PC-3 (cell line): ENCODE data around the gene MELK. TPM values are rescaled to one million over a fixed set of nuclear protein-coding genes. Genes with fewer than 3 reads are reported as not detected.

ENCODE experiments used
- ATAC-seq: fragments of 200-7000 bp; cut with Tn5 transposase; 2 replicates; pipeline ENCODE4 v1.9.1; 2020; ENCODE audit warnings: mild to moderate bottlenecking, moderate library complexity
- BruUV-seq: library from RNA; stranded (reverse); fragments of 400-500 nt; replicated peaks from 2 replicates; lab custom pipeline; 2021; lab: Mats Ljungman, UMichigan
- CTCF ChIA-PET: fragments of 300-600 bp; sonication (Branson Sonifier 250); formaldehyde crosslinking; loops from one replicate; lab custom pipeline; 2022; ENCODE audit warnings: antibody characterized with exemption; lab: Charles Lee
- POLR2A ChIA-PET: fragments of 300-600 bp; sonication (Branson Sonifier 250); formaldehyde crosslinking; loops from one replicate; lab custom pipeline; 2022; ENCODE audit warnings: antibody characterized with exemption; ENCODE audit not compliant: unreplicated experiment; lab: Charles Lee
- DNase-seq: peaks from one replicate; pipeline ENCODE4 v3.0.0-alpha.2; 2015
- H2AFZ ChIP-seq: fragments of 300-600 bp; sonication (generic); 2 replicates; pipeline ENCODE4 v1.6.0; 2016; ENCODE audit warnings: antibody characterized with exemption, low read length
- H3F3A ChIP-seq: fragments of 300-600 bp; sonication (generic); one replicate; pipeline ENCODE4 v1.6.0; 2017; ENCODE audit warnings: antibody characterized with exemption, low read length, control low read depth, mild to moderate bottlenecking; ENCODE audit not compliant: unreplicated experiment
- H3K27ac ChIP-seq: fragments of 300-600 bp; sonication (generic); 2 replicates; pipeline ENCODE4 v1.5.1; 2016; ENCODE audit warnings: mild to moderate bottlenecking, low read length
- H3K27me3 ChIP-seq: fragments of 300-600 bp; sonication (generic); 2 replicates; pipeline ENCODE4 v1.6.1; 2016; ENCODE audit warnings: low read length, mixed read lengths
- H3K36me3 ChIP-seq: fragments of 300-600 bp; sonication (generic); 2 replicates; pipeline ENCODE4 v1.6.1; 2016; ENCODE audit warnings: low read depth, mixed run types, low read length, mixed read lengths
- H3K4me1 ChIP-seq: fragments of 300-600 bp; sonication (generic); 2 replicates; pipeline ENCODE4 v1.5.1; 2016; ENCODE audit warnings: low read length; ENCODE audit not compliant: insufficient read depth
- H3K4me2 ChIP-seq: fragments of 300-600 bp; sonication (generic); 2 replicates; pipeline ENCODE4 v1.6.0; 2016; ENCODE audit warnings: low read length
- H3K4me3 ChIP-seq: fragments of 300-600 bp; sonication (generic); 2 replicates; pipeline ENCODE4 v1.5.1; 2016; ENCODE audit warnings: mild to moderate bottlenecking, low read length, mixed read lengths
- H3K79me2 ChIP-seq: fragments of 300-600 bp; sonication (generic); 2 replicates; pipeline ENCODE4 v1.6.1; 2017; ENCODE audit warnings: low read length, mixed read lengths
- H3K9ac ChIP-seq: fragments of 300-600 bp; sonication (generic); 2 replicates; pipeline ENCODE4 v1.6.0; 2016; ENCODE audit warnings: mild to moderate bottlenecking, low read length
- H3K9me2 ChIP-seq: fragments of 300-600 bp; sonication (generic); replicated peaks from 2 replicates; pipeline ENCODE4 v1.6.1; 2016; ENCODE audit warnings: mixed run types, low read length, mixed read lengths
- H3K9me3 ChIP-seq: fragments of 300-600 bp; sonication (generic); 2 replicates; pipeline ENCODE4 v1.6.1; 2016; ENCODE audit warnings: low read length, mixed read lengths
- H4K20me1 ChIP-seq: fragments of 300-600 bp; sonication (generic); 2 replicates; pipeline ENCODE4 v1.6.1; 2016; ENCODE audit warnings: low read length, mixed read lengths
- CTCF ChIP-seq: fragments of 300-600 bp; sonication (generic); conservative IDR thresholded peaks from 2 replicates; pipeline ENCODE4 v1.5.1; 2017; ENCODE audit warnings: antibody characterized with exemption, low read depth, mild to moderate bottlenecking, low read length
- EZH2 ChIP-seq: fragments of 300-600 bp; sonication (generic); IDR thresholded peaks from one replicate; pipeline ENCODE4 v1.6.1; 2017; ENCODE audit warnings: antibody characterized with exemption, mild to moderate bottlenecking, low read length; ENCODE audit not compliant: unreplicated experiment
- EZH2phosphoT487 ChIP-seq: fragments of 300-600 bp; sonication (generic); IDR thresholded peaks from 2 replicates; pipeline ENCODE4 v1.6.1; 2018; ENCODE audit warnings: mild to moderate bottlenecking, antibody characterized with exemption, low read length, borderline replicate concordance
- intact Hi-C: fragments of 100-400 bp; cut with micrococcal nuclease; formaldehyde crosslinking; loops from 2 replicates; pipeline ENCODE4 v1.9.0; 2023
- total RNA-seq: library from RNA; depleted of rRNA; stranded (reverse); fragments of >200 nt; gene quantifications from 2 replicates; pipeline ENCODE4 v1.2.3, GENCODE V29; 2014

The MELK gene
- total RNA-seq, 1 experiment from 2014 or later, result 40.8 TPM

DNA sequence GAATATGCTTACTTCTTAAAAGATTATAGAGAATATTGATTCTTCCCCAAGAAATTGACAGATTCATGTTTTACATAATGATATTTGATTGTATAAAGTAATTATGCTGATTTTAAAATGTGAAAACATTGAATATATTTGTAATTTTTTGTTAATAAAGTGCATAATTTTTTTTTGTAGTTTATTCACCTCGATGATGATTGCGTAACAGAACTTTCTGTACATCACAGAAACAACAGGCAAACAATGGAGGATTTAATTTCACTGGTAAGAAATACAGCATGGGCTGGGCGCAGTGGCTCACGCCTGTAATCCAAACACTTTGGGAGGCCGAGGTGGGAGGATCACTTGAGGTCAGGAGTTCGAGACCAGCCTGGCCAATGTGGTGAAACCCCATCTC is 70.1 kb downstream of the MELK start:
- no peak overlapping the region for H2AFZ ChIP-seq
- intact Hi-C loops, result no loop called here
- H3K9me3 ChIP-seq, result no peaks in the 10 kb centered on the region
- no peak overlapping the region for H3K4me3 ChIP-seq
- BruUV-seq, result no TSS peak
- H3K9ac ChIP-seq, result no peak overlapping the region
- H3K79me2 ChIP-seq, result no peaks in the 10 kb centered on the region
- no peaks in the 10 kb centered on the region for H3K9me2 ChIP-seq
- H3F3A ChIP-seq, result no peaks in the 10 kb centered on the region
- ChIA-PET POLR2A (no interaction called here), CTCF (no interaction called here)
- H3K27me3 ChIP-seq, result no peaks in the 10 kb centered on the region
- no peak overlapping the region for H3K4me2 ChIP-seq
- no peak for ATAC-seq
- no peaks in the 10 kb centered on the region for H3K4me1 ChIP-seq
- TF ChIP-seq EZH2 (no peak), EZH2phosphoT487 (no peak)
- no peak for DNase-seq
- no peaks in the 10 kb centered on the region for H4K20me1 ChIP-seq
- no peak overlapping the region for H3K27ac ChIP-seq
- H3K36me3 ChIP-seq, result no peaks in the 10 kb centered on the region; the same call in 1 of the 2 replicates

DNA sequence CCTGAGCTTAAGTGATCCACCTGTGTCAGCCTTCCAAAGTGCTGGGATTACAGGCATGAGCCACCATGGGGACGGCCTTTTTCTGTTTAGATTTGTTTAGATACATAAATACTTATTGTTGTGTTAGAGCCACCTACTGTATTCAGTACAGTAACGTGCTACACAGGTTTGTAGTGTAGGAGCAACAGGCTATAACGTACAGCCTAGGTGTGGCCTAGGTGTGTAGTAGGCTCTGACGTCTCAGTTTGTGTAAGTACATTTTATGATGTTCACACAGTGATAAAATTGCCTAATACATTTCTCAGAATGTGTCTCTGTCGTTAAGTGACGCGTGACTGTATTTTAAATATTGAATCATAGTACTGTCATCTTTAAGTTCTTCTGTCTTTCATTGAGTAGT is 84.1 kb downstream of the MELK start:
- H3K4me2 ChIP-seq, result no peak overlapping the region
- H3K36me3 ChIP-seq, result no peaks in the 10 kb centered on the region; the same call in 1 of the 2 replicates
- no peaks in the 10 kb centered on the region for H3K27me3 ChIP-seq
- no peaks in the 10 kb centered on the region for H3K9me2 ChIP-seq
- H3K9me3 ChIP-seq, result no peaks in the 10 kb centered on the region
- no peaks in the 10 kb centered on the region for H3K4me1 ChIP-seq
- TF ChIP-seq EZH2 (no peak), CTCF (no peak), EZH2phosphoT487 (no peak)
- ATAC-seq, result no peak
- no peak for DNase-seq
- CTCF ChIA-PET, result no interaction called here
- no peak overlapping the region for H3K9ac ChIP-seq
- no peak overlapping the region for H3K4me3 ChIP-seq
- BruUV-seq, result no TSS peak
- H3K79me2 ChIP-seq, result no peaks in the 10 kb centered on the region
- H3K27ac ChIP-seq, result no peak overlapping the region
- H4K20me1 ChIP-seq, result no peaks in the 10 kb centered on the region
- POLR2A ChIA-PET, result no interaction called here
- intact Hi-C loops, result no loop called here
- H3F3A ChIP-seq, result no peaks in the 10 kb centered on the region
- H2AFZ ChIP-seq, result no peak overlapping the region

DNA sequence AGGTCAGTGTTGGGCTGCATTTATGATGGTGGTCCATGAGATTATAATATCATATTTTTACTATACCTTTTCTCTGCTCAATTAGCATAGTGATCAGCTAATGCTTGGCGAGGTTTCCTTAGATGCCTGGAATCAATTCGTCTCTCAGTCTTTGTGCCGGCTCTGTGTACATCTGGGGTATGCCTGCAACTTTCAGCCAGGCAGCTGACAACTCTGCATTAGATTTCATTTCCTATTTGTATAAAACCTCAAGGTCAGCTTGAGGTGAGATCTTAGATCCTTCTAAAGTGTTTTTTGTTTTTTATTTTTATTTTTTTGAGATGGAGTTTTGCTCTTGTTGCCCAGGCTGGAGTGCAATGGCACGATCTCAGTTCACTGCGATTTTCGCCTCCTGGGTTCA is 86.8 kb downstream of the MELK start:
- Histone ChIP-seq H2AFZ (no peak overlapping the region), H3K79me2 (no peaks in the 10 kb centered on the region), H3K4me2 (no peak overlapping the region), H3K4me1 (no peaks in the 10 kb centered on the region), H3K9me3 (no peaks in the 10 kb centered on the region), H3K9me2 (no peaks in the 10 kb centered on the region), H4K20me1 (no peaks in the 10 kb centered on the region), H3K27ac (no peak overlapping the region), H3K4me3 (no peak overlapping the region), H3K9ac (no peak overlapping the region), H3F3A (no peaks in the 10 kb centered on the region), H3K27me3 (no peaks in the 10 kb centered on the region), H3K36me3 (no peaks in the 10 kb centered on the region; the same call in 1 of the 2 replicates)
- CTCF ChIA-PET, result interaction anchor here (0.7 kb wide), 1 partner anchor 311 kb away, joined by 3 read pairs; no protein-coding TSS in a partner anchor
- POLR2A ChIA-PET, result no interaction called here
- no peak for DNase-seq
- ATAC-seq, result no peak
- no TSS peak for BruUV-seq
- intact Hi-C loops, result no loop called here
- TF ChIP-seq EZH2phosphoT487 (no peak), CTCF (no peak), EZH2 (no peak)
